Type B pancreatic cell (in vitro differentiated cells): Measurements from ENCODE around the gene SPIRE1. TPM values are rescaled to one million over a fixed set of nuclear protein-coding genes. Genes with fewer than 3 reads are reported as not detected.

Source experiments
- DNase-seq: peaks from one replicate; pipeline ENCODE4 v3.0.0; 2021; ENCODE audit warnings: mixed read lengths; ENCODE audit not compliant: unreplicated experiment; ENCODE audit errors: extremely low spot score
- H3K27ac Mint-ChIP-seq: 2 replicates; pipeline ENCODE4 v1.8.0; 2021; ENCODE audit warnings: mild to moderate bottlenecking, mixed read lengths
- H3K27me3 Mint-ChIP-seq: 2 replicates; pipeline ENCODE4 v1.8.0; 2021; ENCODE audit warnings: mixed read lengths
- H3K36me3 Mint-ChIP-seq: 2 replicates; pipeline ENCODE4 v1.8.0; 2021; ENCODE audit warnings: mixed read lengths
- H3K4me1 Mint-ChIP-seq: one replicate; pipeline ENCODE4 v1.8.0; 2021; ENCODE audit warnings: mixed read lengths; ENCODE audit not compliant: unreplicated experiment
- H3K4me3 Mint-ChIP-seq: 2 replicates; pipeline ENCODE4 v1.8.0; 2021; ENCODE audit warnings: mild to moderate bottlenecking, mixed read lengths
- H3K9me3 Mint-ChIP-seq: 2 replicates; pipeline ENCODE4 v1.8.0; 2021; ENCODE audit warnings: mixed read lengths
- CTCF ChIP-seq: fragments of 200-600 bp; sonication (generic); conservative IDR thresholded peaks from 2 replicates; pipeline ENCODE4 v1.5.0; 2021; ENCODE audit warnings: antibody characterized with exemption, mild to moderate bottlenecking
- total RNA-seq: library from RNA; stranded (reverse); gene quantifications from 2 replicates; pipeline ENCODE4 v1.2.1, GENCODE V29; 2021; ENCODE audit warnings: low replicate concordance

SPIRE1 gene
- total RNA-seq, 1 donor from 2014 or later: 25.2 TPM

DNA sequence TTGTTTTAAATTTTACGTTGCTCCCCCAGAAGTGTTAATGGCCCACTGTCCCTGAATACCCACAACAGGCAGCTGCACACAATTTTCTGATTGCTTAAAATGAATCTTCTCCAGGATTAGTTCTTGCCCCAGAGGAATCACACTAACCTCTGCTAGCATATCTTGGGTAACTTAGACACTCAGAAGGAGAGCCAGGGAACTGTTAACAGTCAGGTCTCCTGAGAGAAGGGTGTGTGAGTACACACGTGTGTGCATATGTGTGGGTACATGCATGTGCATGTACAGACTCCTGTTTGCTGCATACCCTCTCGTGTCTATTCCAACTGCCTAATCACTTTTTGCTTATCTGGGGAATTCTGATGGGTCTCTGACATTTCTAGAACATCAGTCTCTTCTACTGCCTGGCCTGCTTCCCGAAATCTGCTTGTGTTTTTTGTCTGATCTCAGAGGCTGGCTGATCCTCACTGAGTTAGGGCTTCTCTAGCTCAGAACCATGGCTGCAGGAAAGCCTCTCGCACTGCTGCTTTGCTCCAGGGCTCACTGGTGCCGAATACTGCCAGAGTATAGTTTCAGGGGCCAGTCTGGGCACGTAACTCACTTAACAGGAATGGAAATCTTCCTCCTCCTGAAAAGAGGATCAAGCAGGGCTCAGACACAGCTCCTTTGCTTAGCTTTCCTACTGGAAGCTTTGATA, 187.4 kb downstream of the SPIRE1 start:
- H3K4me1 Mint-ChIP-seq: peaks cover 6% of the 10 kb centered on the region
- DNase-seq: no peak
- H3K27me3 Mint-ChIP-seq: no peaks in the 10 kb centered on the region
- no peaks in the 10 kb centered on the region for H3K9me3 Mint-ChIP-seq
- no peak for TF ChIP-seq CTCF
- no peak overlapping the region for H3K27ac Mint-ChIP-seq
- H3K4me3 Mint-ChIP-seq: no peak overlapping the region
- H3K36me3 Mint-ChIP-seq: peaks cover 5% of the 10 kb centered on the region

DNA sequence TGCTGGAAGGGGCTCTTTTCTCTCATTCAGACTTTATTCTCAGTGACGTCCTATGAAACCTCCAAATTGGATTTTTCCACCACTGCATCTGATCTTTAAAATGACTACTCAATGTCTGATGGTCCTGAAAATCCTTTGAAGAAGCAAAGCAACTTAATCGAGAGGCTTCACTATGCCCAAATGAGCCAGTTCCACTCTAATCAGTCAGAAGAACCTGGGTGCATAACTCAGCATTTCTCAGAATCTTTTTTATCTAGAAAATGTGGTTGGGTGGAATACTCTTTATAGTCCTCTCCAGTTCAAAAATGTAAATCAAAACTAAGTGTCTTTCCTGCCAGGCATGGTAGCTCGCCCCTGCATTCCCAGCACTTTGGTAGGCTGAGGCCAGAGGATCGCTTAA, 189.5 kb downstream of the SPIRE1 start:
- TF ChIP-seq CTCF: no peak
- DNase-seq: no peak
- Mint-ChIP-seq H3K9me3 (no peaks in the 10 kb centered on the region), H3K4me1 (peaks cover 6% of the 10 kb centered on the region), H3K36me3 (no peaks in the 10 kb centered on the region), H3K4me3 (no peak overlapping the region), H3K27me3 (no peaks in the 10 kb centered on the region), H3K27ac (no peak overlapping the region)

GRCh38 chr18:12464731-12465130, 193.2 kb downstream of the SPIRE1 start:
- Mint-ChIP-seq H3K9me3 (no peaks in the 10 kb centered on the region), H3K27ac (no peak overlapping the region), H3K36me3 (peaks cover 10% of the 10 kb centered on the region), H3K4me3 (no peak overlapping the region), H3K4me1 (peaks cover 6% of the 10 kb centered on the region), H3K27me3 (no peaks in the 10 kb centered on the region)
- no peak for TF ChIP-seq CTCF
- DNase-seq: no peak

- no peak overlapping the region for H3K27ac Mint-ChIP-seq
- H3K36me3 Mint-ChIP-seq: peaks cover 13% of the 10 kb centered on the region
- no peaks in the 10 kb centered on the region for H3K9me3 Mint-ChIP-seq
- H3K4me1 Mint-ChIP-seq: peaks cover 6% of the 10 kb centered on the region
- no peak for TF ChIP-seq CTCF
- DNase-seq: no peak
- no peaks in the 10 kb centered on the region for H3K27me3 Mint-ChIP-seq
- H3K4me3 Mint-ChIP-seq: no peak overlapping the region
Measured at GRCh38 chr18:12463191-12463590, 194.7 kb downstream of the SPIRE1 start.

- Mint-ChIP-seq H3K27ac (no peak overlapping the region), H3K9me3 (no peaks in the 10 kb centered on the region)
Measured at GRCh38 chr18:12462242-12462641, 195.7 kb downstream of the SPIRE1 start.

More at GRCh38 chr18:12462242-12462641, 195.7 kb downstream of the SPIRE1 start:
- Mint-ChIP-seq H3K4me1 (peaks cover 9% of the 10 kb centered on the region), H3K4me3 (no peak overlapping the region), H3K36me3 (peaks cover 18% of the 10 kb centered on the region), H3K27me3 (no peaks in the 10 kb centered on the region)
- no peak for TF ChIP-seq CTCF
- DNase-seq: no peak
